ENCODE results near the gene DIPK1C.

DNA sequence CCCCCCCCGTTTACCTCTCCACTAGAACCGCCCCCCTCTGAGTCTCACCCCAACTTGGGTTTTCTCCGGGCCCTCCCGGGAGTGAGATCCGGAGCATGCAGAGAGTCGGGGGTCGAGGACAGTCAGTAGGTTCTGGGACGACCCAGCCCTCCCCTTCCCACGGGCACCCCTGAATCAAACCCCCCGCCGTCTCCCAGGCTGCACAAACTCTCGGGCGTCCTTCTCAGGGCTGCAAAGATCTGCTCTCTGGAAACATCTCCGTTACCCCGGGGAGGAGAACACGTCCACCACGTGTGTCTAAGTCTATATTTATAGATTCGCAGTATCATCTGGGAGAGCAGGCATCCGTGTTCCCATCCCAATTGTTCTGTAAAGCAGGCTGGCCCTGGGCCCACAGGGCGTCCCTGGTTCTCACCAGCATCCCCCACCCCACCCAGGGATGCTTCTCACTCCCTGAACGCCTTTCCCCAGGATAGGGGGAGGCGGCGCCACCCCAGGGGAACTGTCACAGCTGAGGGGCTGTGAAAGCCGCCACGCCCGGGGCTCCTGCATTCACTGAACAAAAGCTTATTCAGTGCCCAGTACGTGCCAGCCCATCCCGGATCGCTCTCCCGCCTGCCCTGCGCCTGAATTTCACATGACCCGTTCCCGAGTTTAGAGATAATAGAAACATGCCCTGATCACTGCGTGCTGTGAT is 765 bp upstream of the DIPK1C start:
- TF ChIP-seq POLR2A (IDR thresholded peaks at IDR 0.05) = no peak
- TF ChIP-seq, protein P1, sequence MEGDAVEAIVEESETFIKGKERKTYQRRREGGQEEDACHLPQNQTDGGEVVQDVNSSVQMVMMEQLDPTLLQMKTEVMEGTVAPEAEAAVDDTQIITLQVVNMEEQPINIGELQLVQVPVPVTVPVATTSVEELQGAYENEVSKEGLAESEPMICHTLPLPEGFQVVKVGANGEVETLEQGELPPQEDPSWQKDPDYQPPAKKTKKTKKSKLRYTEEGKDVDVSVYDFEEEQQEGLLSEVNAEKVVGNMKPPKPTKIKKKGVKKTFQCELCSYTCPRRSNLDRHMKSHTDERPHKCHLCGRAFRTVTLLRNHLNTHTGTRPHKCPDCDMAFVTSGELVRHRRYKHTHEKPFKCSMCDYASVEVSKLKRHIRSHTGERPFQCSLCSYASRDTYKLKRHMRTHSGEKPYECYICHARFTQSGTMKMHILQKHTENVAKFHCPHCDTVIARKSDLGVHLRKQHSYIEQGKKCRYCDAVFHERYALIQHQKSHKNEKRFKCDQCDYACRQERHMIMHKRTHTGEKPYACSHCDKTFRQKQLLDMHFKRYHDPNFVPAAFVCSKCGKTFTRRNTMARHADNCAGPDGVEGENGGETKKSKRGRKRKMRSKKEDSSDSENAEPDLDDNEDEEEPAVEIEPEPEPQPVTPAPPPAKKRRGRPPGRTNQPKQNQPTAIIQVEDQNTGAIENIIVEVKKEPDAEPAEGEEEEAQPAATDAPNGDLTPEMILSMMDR (IDR thresholded peaks at IDR 0.05) = no peak
